Astrocyte (in vitro differentiated cells and primary cell): ENCODE data around the gene ARHGAP6. TPM values are rescaled to one million over a fixed set of nuclear protein-coding genes. Genes with fewer than 3 reads are reported as not detected.

Source experiments
- DNase-seq: peaks from one replicate; pipeline ENCODE4 v3.0.0-alpha.2; 2010; ENCODE audit warnings: low read depth
- FAIRE-seq: peaks from 2 replicates; lab custom pipeline; 2011; peaks lifted over from hg19 to GRCh38; lab: Jason Lieb, UNC
- H2AFZ ChIP-seq: 2 replicates; pipeline ENCODE4 v1.6.0; 2012; ENCODE audit warnings: low read depth, low read length, inconsistent platforms
- H3K27ac ChIP-seq: 2 replicates; pipeline ENCODE4 v1.5.1; 2011; ENCODE audit warnings: low read depth, low read length, inconsistent platforms
- H3K27me3 ChIP-seq: 2 replicates; pipeline ENCODE4 v1.6.0; 2011; ENCODE audit warnings: low read length, inconsistent platforms; ENCODE audit not compliant: insufficient read depth
- H3K36me3 ChIP-seq: 2 replicates; pipeline ENCODE4 v1.5.1; 2011; ENCODE audit warnings: low read length, inconsistent platforms; ENCODE audit not compliant: insufficient read depth
- H3K4me1 ChIP-seq: 2 replicates; pipeline ENCODE4 v1.5.1; 2011; ENCODE audit warnings: low read length, inconsistent platforms; ENCODE audit not compliant: insufficient read depth
- H3K4me2 ChIP-seq: 2 replicates; pipeline ENCODE4 v1.6.0; 2012; ENCODE audit warnings: low read length, inconsistent platforms
- H3K4me3 ChIP-seq: 2 replicates; pipeline ENCODE4 v1.5.1; 2011; ENCODE audit warnings: low read depth, mild to moderate bottlenecking, low read length, inconsistent platforms; ENCODE audit not compliant: insufficient read depth
- H3K79me2 ChIP-seq: 2 replicates; pipeline ENCODE4 v1.6.0; 2012; ENCODE audit warnings: mild to moderate bottlenecking, low read length, inconsistent platforms; ENCODE audit not compliant: insufficient read depth
- H3K9ac ChIP-seq: 2 replicates; pipeline ENCODE4 v1.6.0; 2012; ENCODE audit warnings: mild to moderate bottlenecking, low read length, inconsistent platforms
- H3K9me3 ChIP-seq: 2 replicates; pipeline ENCODE4 v1.5.1; 2012; ENCODE audit warnings: low read depth, mild to moderate bottlenecking, low read length, inconsistent platforms; ENCODE audit not compliant: insufficient read depth
- H4K20me1 ChIP-seq: 2 replicates; pipeline ENCODE4 v1.6.0; 2012; ENCODE audit warnings: low read length, inconsistent platforms; ENCODE audit not compliant: insufficient read depth
- H3K27ac Mint-ChIP-seq: one replicate; pipeline ENCODE4 v1.8.0; 2021; ENCODE audit warnings: mild to moderate bottlenecking, mixed read lengths; ENCODE audit not compliant: unreplicated experiment
- H3K27me3 Mint-ChIP-seq: one replicate; pipeline ENCODE4 v1.8.0; 2021; ENCODE audit warnings: low read depth, mixed read lengths; ENCODE audit not compliant: unreplicated experiment
- H3K36me3 Mint-ChIP-seq: one replicate; pipeline ENCODE4 v1.8.0; 2021; ENCODE audit warnings: low read depth, mixed read lengths; ENCODE audit not compliant: unreplicated experiment
- H3K4me1 Mint-ChIP-seq: one replicate; pipeline ENCODE4 v1.8.0; 2021; ENCODE audit warnings: low read depth, mixed read lengths; ENCODE audit not compliant: unreplicated experiment
- H3K4me3 Mint-ChIP-seq: one replicate; pipeline ENCODE4 v1.8.0; 2021; ENCODE audit warnings: mild to moderate bottlenecking, moderate library complexity, mixed read lengths; ENCODE audit not compliant: unreplicated experiment
- H3K9me3 Mint-ChIP-seq: one replicate; pipeline ENCODE4 v1.8.0; 2021; ENCODE audit warnings: mild to moderate bottlenecking, mixed read lengths; ENCODE audit not compliant: unreplicated experiment
- CTCF ChIP-seq: IDR thresholded peaks from 2 replicates; pipeline ENCODE4 v1.5.1; 2011; ENCODE audit warnings: low read depth, mild to moderate bottlenecking, inconsistent platforms, low read length, moderate library complexity; ENCODE audit not compliant: insufficient read depth
- EZH2 ChIP-seq: IDR thresholded peaks from 2 replicates; pipeline ENCODE4 v1.6.1; 2012; ENCODE audit warnings: mild to moderate bottlenecking, low read length, inconsistent platforms; ENCODE audit not compliant: insufficient read depth
- total RNA-seq: library from RNA; stranded (reverse); gene quantifications from 2 replicates; pipeline ENCODE4 v1.2.1, GENCODE V29; 2021

ARHGAP6 gene
- total RNA-seq, 1 donor from 2014 or later, result 0.30 TPM

GRCh38 chrX:11172415-11172814 is 493.3 kb downstream of the ARHGAP6 start:
- Histone ChIP-seq H2AFZ (no peak overlapping the region), H3K9ac (no peak overlapping the region), H3K36me3 (no peaks in the 10 kb centered on the region), H4K20me1 (no peaks in the 10 kb centered on the region), H3K4me2 (no peak overlapping the region), H3K9me3 (no peaks in the 10 kb centered on the region), H3K4me3 (no peak overlapping the region), H3K79me2 (no peaks in the 10 kb centered on the region), H3K4me1 (no peaks in the 10 kb centered on the region), H3K27me3 (no peaks in the 10 kb centered on the region), H3K27ac (no peak overlapping the region)
- no peak for TF ChIP-seq CTCF
- TF ChIP-seq EZH2, result no peak
- no peaks in the 10 kb centered on the region for H3K9me3 Mint-ChIP-seq
- H3K4me1 Mint-ChIP-seq, result no peaks in the 10 kb centered on the region
- no peaks in the 10 kb centered on the region for H3K36me3 Mint-ChIP-seq
- H3K27ac Mint-ChIP-seq, result no peak overlapping the region
- FAIRE-seq (peak; percentile 68), DNase-seq (no peak)
- no peak overlapping the region for H3K4me3 Mint-ChIP-seq
- H3K27me3 Mint-ChIP-seq, result no peaks in the 10 kb centered on the region

GRCh38 chrX:11171956-11172355 is 493.8 kb downstream of the ARHGAP6 start:
- no peaks in the 10 kb centered on the region for H3K27me3 Mint-ChIP-seq
- no peaks in the 10 kb centered on the region for H3K4me1 Mint-ChIP-seq
- H2AFZ ChIP-seq, result no peak overlapping the region
- no peak overlapping the region for H3K4me3 ChIP-seq
- no peak overlapping the region for H3K9ac ChIP-seq
- no peaks in the 10 kb centered on the region for H4K20me1 ChIP-seq
- H3K4me3 Mint-ChIP-seq, result no peak overlapping the region
- no peaks in the 10 kb centered on the region for H3K9me3 Mint-ChIP-seq
- H3K4me1 ChIP-seq, result no peaks in the 10 kb centered on the region
- TF ChIP-seq CTCF, result no peak
- TF ChIP-seq EZH2, result no peak
- H3K36me3 ChIP-seq, result no peaks in the 10 kb centered on the region
- H3K79me2 ChIP-seq, result no peaks in the 10 kb centered on the region
- H3K27me3 ChIP-seq, result no peaks in the 10 kb centered on the region
- FAIRE-seq (no peak), DNase-seq (no peak)
- no peaks in the 10 kb centered on the region for H3K36me3 Mint-ChIP-seq
- H3K4me2 ChIP-seq, result no peak overlapping the region
- no peaks in the 10 kb centered on the region for H3K9me3 ChIP-seq
- H3K27ac Mint-ChIP-seq, result no peak overlapping the region
- H3K27ac ChIP-seq, result no peak overlapping the region

- H3K4me1 ChIP-seq, result no peaks in the 10 kb centered on the region
- Mint-ChIP-seq H3K4me1 (no peaks in the 10 kb centered on the region), H3K9me3 (no peaks in the 10 kb centered on the region), H3K27ac (no peak overlapping the region), H3K36me3 (no peaks in the 10 kb centered on the region), H3K4me3 (no peak overlapping the region), H3K27me3 (peaks cover 4% of the 10 kb centered on the region)
- FAIRE-seq (no peak), DNase-seq (no peak)
- H3K4me2 ChIP-seq, result no peak overlapping the region
- H3K4me3 ChIP-seq, result no peak overlapping the region
- no peak overlapping the region for H3K27ac ChIP-seq
- no peaks in the 10 kb centered on the region for H3K27me3 ChIP-seq
- TF ChIP-seq CTCF (no peak), EZH2 (no peak)
- H2AFZ ChIP-seq, result no peak overlapping the region
- H3K79me2 ChIP-seq, result no peaks in the 10 kb centered on the region
- no peaks in the 10 kb centered on the region for H3K9me3 ChIP-seq
- no peaks in the 10 kb centered on the region for H4K20me1 ChIP-seq
- no peak overlapping the region for H3K9ac ChIP-seq
- no peaks in the 10 kb centered on the region for H3K36me3 ChIP-seq
Observed at GRCh38 chrX:11164433-11164832, 501.3 kb downstream of the ARHGAP6 start.
